ENCODE results near the gene RAB36. TPM values are rescaled to one million over a fixed set of nuclear protein-coding genes. Genes with fewer than 3 reads are reported as not detected.

Gene RAB36
- total and polyA plus RNA-seq, 2 donors (not counting 1 experiment from before 2014, with no cell fraction given): 1.1 to 3.3 TPM

GRCh38 chr22:23102002-23102655 is 43.1 kb upstream of the RAB36 start:
- 92% methylated on average over 8 of the region's 10 CpGs for WGBS (ENCODE audit: insufficient coverage)
- no peaks in the 10 kb centered on the region for H4K20me1 ChIP-seq (ENCODE audit: control insufficient read depth, insufficient read depth, low read length, poor library complexity, severe bottlenecking)
- Mint-ChIP-seq H3K27ac (no peak overlapping the region), H3K4me1 (no peaks in the 10 kb centered on the region), H3K27me3 (no peaks in the 10 kb centered on the region), H3K4me3 (no peak overlapping the region), H3K9me3 (ENCODE audit: insufficient read depth) (no peaks in the 10 kb centered on the region)
- H3K4me1 ChIP-seq (ENCODE audit: control insufficient read depth in 2 of 2, insufficient read depth in 2 of 2, low read length in 2 of 2): no peaks in the 10 kb centered on the region
- intact Hi-C loops (cut with micrococcal nuclease): no loop called here
- CTCF ChIA-PET: no interaction called here
- POLR2A ChIA-PET: no interaction called here
- no peaks in the 10 kb centered on the region for H3K9me3 ChIP-seq (ENCODE audit: control extremely low read depth in 1 of 3, control insufficient read depth in 2 of 3, insufficient read depth in 1 of 3, low read length in 2 of 3)
- H3K36me3 ChIP-seq (replicated peaks in 1 of 2; ENCODE audit: control extremely low read depth in 1 of 2, control insufficient read depth in 1 of 2, extremely low read depth in 1 of 2, insufficient read depth in 2 of 2, low read length in 1 of 2): no peaks in the 10 kb centered on the region
- ATAC-seq (ENCODE audit: low read depth): no peak
- no peak overlapping the region for H3K4me3 ChIP-seq (ENCODE audit: control extremely low read depth in 1 of 5, extremely low read depth in 1 of 5, insufficient read depth in 1 of 5, low read depth in 2 of 5, low read length in 4 of 5)
- no peak overlapping the region for H3K27ac ChIP-seq (ENCODE audit: low read length in 2 of 2)
- no peak overlapping the region for H3K9ac ChIP-seq (ENCODE audit: low read length)
- H3K79me2 ChIP-seq (ENCODE audit: control insufficient read depth, insufficient read depth, low read length): no peaks in the 10 kb centered on the region
- no peak for TF ChIP-seq CTCF (IDR thresholded peaks at IDR 0.05)
- no peak for TF ChIP-seq EZH2 (IDR thresholded peaks at IDR 0.05; ENCODE audit: borderline replicate concordance, insufficient read depth, low read depth, low read length, poor library complexity, severe bottlenecking)
- no peaks in the 10 kb centered on the region for H3K27me3 ChIP-seq (replicated peaks in 1 of 4; ENCODE audit: control extremely low read depth in 1 of 4, control insufficient read depth in 3 of 4, insufficient read depth in 4 of 4, low read length in 3 of 4)
- no peak for DNase-seq
- H2AFZ ChIP-seq (ENCODE audit: insufficient read depth, low read depth, low read length, poor library complexity, severe bottlenecking): no peak overlapping the region
- no peak overlapping the region for H3K4me2 ChIP-seq (replicated peaks; ENCODE audit: low read depth, low read length, poor library complexity, severe bottlenecking)

- Histone ChIP-seq H3K4me1 (ENCODE audit: control insufficient read depth in 2 of 2, insufficient read depth in 2 of 2, low read length in 2 of 2) (no peaks in the 10 kb centered on the region), H2AFZ (ENCODE audit: insufficient read depth, low read depth, low read length, poor library complexity, severe bottlenecking) (no peak overlapping the region), H3K9me3 (ENCODE audit: control extremely low read depth in 1 of 3, control insufficient read depth in 2 of 3, insufficient read depth in 1 of 3, low read length in 2 of 3) (no peaks in the 10 kb centered on the region), H3K4me3 (ENCODE audit: control extremely low read depth in 1 of 5, extremely low read depth in 1 of 5, insufficient read depth in 1 of 5, low read depth in 2 of 5, low read length in 4 of 5) (no peak overlapping the region), H3K4me2 (replicated peaks; ENCODE audit: low read depth, low read length, poor library complexity, severe bottlenecking) (no peak overlapping the region), H3K79me2 (ENCODE audit: control insufficient read depth, insufficient read depth, low read length) (no peaks in the 10 kb centered on the region), H4K20me1 (ENCODE audit: control insufficient read depth, insufficient read depth, low read length, poor library complexity, severe bottlenecking) (no peaks in the 10 kb centered on the region), H3K9ac (ENCODE audit: low read length) (no peak overlapping the region), H3K27ac (ENCODE audit: low read length in 2 of 2) (no peak overlapping the region), H3K36me3 (replicated peaks in 1 of 2; ENCODE audit: control extremely low read depth in 1 of 2, control insufficient read depth in 1 of 2, extremely low read depth in 1 of 2, insufficient read depth in 2 of 2, low read length in 1 of 2) (no peaks in the 10 kb centered on the region), H3K27me3 (replicated peaks in 1 of 4; ENCODE audit: control extremely low read depth in 1 of 4, control insufficient read depth in 3 of 4, insufficient read depth in 4 of 4, low read length in 3 of 4) (no peaks in the 10 kb centered on the region)
- TF ChIP-seq EZH2 (IDR thresholded peaks at IDR 0.05; ENCODE audit: borderline replicate concordance, insufficient read depth, low read depth, low read length, poor library complexity, severe bottlenecking): no peak
- TF ChIP-seq CTCF (IDR thresholded peaks at IDR 0.05): no peak
- ATAC-seq (ENCODE audit: low read depth) (no peak), DNase-seq (no peak)
- Mint-ChIP-seq H3K9me3 (ENCODE audit: insufficient read depth) (no peaks in the 10 kb centered on the region), H3K27me3 (no peaks in the 10 kb centered on the region), H3K27ac (no peak overlapping the region), H3K4me1 (peaks cover 3% of the 10 kb centered on the region), H3K4me3 (no peak overlapping the region)
- WGBS (ENCODE audit: insufficient coverage): 75% methylated on average over 3 of the region's 3 CpGs
- POLR2A ChIA-PET: interaction anchor here (0.6 kb wide), 1 partner anchor 43 kb away, joined by 7 read pairs; the partner anchor contains the start of gene RAB36
- CTCF ChIA-PET: no interaction called here
- intact Hi-C loops (cut with micrococcal nuclease): no loop called here
Observed at GRCh38 chr22:23102776-23103175, 42.5 kb upstream of the RAB36 start.

All from B cell (primary cell).